GM13977 (cell line): ENCODE measurements around the gene DPYSL5.

Experiments used
- DNase-seq: peaks from one replicate; pipeline ENCODE4 v3.0.0; 2012; ENCODE audit warnings: low spot score
- CTCF ChIP-seq: IDR thresholded peaks from 2 replicates; pipeline ENCODE4 v1.5.1; 2012; ENCODE audit warnings: mild to moderate bottlenecking, control low read depth; ENCODE audit not compliant: insufficient read depth; ENCODE audit errors: extremely low read depth, missing control alignments
- in situ Hi-C: fragments of 300-500 bp; cut with MboI; formaldehyde crosslinking; loops from one replicate; pipeline ENCODE4 v1.12.0; 2022; ENCODE audit warnings: low sequenced_read_pairs, low pct_unique_long_range_greater_than_20kb, mixed read lengths, inconsistent platforms; ENCODE audit not compliant: unreplicated experiment

The DPYSL5 gene

GRCh38 chr2:26975102-26975501 lies 127.2 kb downstream of the DPYSL5 start:
- DNase-seq: no peak
- in situ Hi-C loops: no loop called here
- no peak for TF ChIP-seq CTCF

GRCh38 chr2:26975656-26976055 lies 127.7 kb downstream of the DPYSL5 start:
- no peak for DNase-seq
- TF ChIP-seq CTCF: no peak
- in situ Hi-C loops: no loop called here

- TF ChIP-seq CTCF: no peak
- in situ Hi-C loops: no loop called here
- no peak for DNase-seq
These were observed 128.3 kb downstream of the DPYSL5 start for GRCh38 chr2:26976237-26976636.

GRCh38 chr2:26977012-26977411 lies 129.1 kb downstream of the DPYSL5 start:
- DNase-seq: no peak
- TF ChIP-seq CTCF: no peak
- in situ Hi-C loops: no loop called here

GRCh38 chr2:26978061-26978596 lies 130.2 kb downstream of the DPYSL5 start:
- no peak for DNase-seq
- in situ Hi-C loops: no loop called here

GRCh38 chr2:26979741-26980140 lies 131.8 kb downstream of the DPYSL5 start:
- TF ChIP-seq CTCF: no peak
- DNase-seq: no peak
- in situ Hi-C loops: no loop called here

More at GRCh38 chr2:26978061-26978596, 130.2 kb downstream of the DPYSL5 start:
- TF ChIP-seq CTCF: no peak

GRCh38 chr2:26980971-26981370 lies 133.0 kb downstream of the DPYSL5 start:
- in situ Hi-C loops: no loop called here
- no peak for DNase-seq
- TF ChIP-seq CTCF: no peak
